Fibroblast of pulmonary artery (primary cell): ENCODE results near the gene ZRANB1.

Source experiments
- DNase-seq: peaks from one replicate; pipeline ENCODE4 v3.0.0-alpha.2; 2010; ENCODE audit warnings: low read depth
- H3K4me3 ChIP-seq: replicated peaks from 2 replicates; pipeline ENCODE4 v1.5.1; 2011; ENCODE audit warnings: low read depth, mild to moderate bottlenecking, control low read depth, low read length, moderate library complexity
- TF ChIP-seq, protein P1 (sequence below): IDR thresholded peaks from 2 replicates; pipeline ENCODE4 v1.5.1; 2011; ENCODE audit warnings: mild to moderate bottlenecking, control low read depth, low read length, inconsistent platforms; ENCODE audit errors: missing control alignments

The ZRANB1 gene

DNA sequence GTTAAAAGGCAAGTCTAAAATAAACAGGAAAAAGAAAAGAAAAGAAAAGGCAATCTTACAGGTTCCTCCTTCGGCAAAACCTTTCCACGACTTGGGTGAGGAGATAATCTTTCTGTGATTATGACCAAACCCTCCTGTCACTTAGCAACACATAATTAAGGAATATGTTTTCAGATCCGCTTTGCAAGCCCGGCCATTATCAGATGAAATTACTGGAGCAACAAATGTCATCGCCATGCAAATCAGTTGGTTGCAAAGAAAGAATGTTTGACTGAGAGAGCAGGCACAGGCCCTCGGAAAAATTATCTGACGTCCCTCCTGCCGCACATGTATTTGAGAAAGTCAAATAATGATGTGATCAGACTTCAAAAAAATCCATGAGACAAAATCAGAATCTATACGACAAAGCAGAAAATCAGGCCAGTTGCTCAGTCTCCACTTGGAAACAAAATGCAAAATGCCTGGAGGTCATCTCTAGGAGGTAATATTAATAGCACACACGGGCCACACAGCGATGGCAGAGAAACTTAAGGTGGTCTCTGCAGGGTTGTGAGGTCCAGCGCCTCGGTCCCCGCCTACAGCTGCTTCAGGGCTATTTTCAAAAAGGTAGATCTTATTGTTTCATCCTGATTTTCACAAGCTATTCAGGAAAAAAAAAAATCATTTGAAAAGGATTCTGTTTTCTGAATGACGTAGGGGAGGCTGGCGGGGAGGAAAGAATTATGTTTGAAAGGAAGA is 82.7 kb downstream of the ZRANB1 start:
- no peak overlapping the region for H3K4me3 ChIP-seq
- TF ChIP-seq, protein P1, sequence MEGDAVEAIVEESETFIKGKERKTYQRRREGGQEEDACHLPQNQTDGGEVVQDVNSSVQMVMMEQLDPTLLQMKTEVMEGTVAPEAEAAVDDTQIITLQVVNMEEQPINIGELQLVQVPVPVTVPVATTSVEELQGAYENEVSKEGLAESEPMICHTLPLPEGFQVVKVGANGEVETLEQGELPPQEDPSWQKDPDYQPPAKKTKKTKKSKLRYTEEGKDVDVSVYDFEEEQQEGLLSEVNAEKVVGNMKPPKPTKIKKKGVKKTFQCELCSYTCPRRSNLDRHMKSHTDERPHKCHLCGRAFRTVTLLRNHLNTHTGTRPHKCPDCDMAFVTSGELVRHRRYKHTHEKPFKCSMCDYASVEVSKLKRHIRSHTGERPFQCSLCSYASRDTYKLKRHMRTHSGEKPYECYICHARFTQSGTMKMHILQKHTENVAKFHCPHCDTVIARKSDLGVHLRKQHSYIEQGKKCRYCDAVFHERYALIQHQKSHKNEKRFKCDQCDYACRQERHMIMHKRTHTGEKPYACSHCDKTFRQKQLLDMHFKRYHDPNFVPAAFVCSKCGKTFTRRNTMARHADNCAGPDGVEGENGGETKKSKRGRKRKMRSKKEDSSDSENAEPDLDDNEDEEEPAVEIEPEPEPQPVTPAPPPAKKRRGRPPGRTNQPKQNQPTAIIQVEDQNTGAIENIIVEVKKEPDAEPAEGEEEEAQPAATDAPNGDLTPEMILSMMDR: no peak
- no peak for DNase-seq

DNA sequence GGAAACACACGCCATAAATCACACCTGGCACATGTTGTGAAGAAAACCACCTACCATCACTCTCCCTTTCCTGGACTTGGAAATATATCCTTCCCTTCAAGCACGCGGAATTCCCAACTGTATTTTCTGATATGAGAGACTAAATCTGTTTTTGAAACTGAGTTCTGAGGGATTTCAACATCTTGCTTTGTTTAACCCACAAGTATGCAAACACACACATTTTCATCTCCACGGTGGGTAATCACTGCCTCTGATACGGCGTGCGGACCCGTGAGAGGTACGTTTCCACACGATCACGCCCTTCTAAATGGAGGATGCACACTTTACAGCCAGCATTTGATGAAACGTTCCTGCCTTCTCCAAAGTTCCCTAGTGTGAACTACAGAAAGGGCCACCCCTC is 83.4 kb downstream of the ZRANB1 start:
- TF ChIP-seq, protein P1: no peak
- H3K4me3 ChIP-seq: no peak overlapping the region
- no peak for DNase-seq

DNA sequence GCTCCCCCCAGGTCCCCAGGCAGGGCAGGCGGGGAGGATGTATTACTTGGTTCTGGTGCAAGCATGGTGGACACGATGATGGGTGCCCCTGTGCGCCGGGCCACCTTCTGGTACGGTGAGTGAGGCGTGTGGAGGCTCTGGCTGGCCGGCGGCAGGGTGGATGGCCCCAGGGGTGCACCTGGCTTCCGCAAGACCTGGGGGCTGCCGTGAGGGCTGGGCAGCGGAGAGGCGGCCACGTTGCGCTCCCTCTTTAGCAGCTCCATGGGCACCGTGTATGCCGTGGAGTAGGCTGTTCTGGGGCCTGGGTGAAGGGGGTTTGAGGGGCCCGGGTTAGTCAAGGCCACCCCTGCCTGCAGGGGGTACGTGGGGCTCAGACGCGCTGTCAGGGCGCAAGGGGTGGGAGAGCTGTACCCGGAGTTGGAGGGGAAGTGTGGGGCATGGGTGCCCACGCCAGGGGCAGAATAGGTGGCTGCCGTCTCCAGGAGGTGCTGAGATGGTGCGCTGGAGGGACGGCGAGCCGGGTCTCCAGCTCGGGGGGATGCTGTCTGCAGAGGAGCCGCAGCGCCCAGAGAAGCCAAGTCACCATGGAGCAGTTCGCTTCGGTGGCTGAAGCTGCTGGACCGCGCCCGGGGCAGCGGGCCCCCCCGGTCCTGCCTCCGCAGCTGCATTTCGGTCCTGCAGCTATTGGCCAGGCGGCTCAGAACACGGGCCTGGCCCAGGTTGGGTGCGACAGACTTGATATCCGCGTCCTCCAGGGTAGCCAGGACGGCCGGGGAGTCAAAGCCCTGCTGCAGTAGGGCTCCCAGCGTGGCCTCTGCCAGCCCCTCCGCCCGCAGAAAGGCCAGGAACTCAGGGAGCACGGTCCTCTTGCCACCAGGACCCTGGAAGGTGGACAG is 84.4 kb downstream of the ZRANB1 start:
- no peak for DNase-seq
- H3K4me3 ChIP-seq: no peak overlapping the region
- TF ChIP-seq, protein P1: no peak

DNA sequence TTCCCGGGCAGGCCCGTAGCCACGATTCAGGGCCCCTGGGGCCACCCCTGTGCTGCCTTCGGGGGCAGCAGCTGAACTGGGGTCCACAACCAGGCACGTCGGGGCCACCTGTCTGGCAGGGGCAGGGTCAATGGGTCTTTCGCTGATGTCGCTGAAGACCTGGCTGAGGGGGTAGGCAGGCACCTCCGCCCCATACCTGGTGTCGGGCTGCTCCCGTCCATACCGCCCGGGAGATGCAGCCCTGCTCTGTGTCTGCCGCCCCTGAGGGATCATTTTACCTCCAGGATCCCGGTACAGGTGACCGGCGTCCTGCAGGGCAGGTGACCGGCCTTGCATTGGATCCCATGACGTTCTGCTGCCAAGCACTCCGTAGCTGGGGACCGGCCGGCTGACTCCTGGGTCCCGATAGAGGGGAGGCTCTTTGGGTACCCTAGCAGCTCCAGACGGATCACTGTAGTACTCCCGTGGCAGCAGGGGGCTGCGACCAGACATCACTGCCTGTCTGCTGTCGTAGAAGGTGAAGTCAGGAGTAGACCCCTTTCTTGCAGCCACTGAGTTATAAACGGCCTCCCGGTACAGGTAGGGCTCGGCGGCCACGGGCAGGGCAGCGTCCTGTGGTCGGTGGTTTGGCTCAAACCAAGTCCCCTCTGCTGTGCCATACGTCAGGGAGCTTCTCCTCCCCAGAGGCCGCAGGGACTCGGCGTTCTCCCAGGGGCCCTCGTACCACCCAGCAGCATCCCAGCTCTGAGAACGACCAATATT is 85.2 kb downstream of the ZRANB1 start:
- TF ChIP-seq, protein P1: no peak
- H3K4me3 ChIP-seq: no peak overlapping the region
- no peak for DNase-seq

DNA sequence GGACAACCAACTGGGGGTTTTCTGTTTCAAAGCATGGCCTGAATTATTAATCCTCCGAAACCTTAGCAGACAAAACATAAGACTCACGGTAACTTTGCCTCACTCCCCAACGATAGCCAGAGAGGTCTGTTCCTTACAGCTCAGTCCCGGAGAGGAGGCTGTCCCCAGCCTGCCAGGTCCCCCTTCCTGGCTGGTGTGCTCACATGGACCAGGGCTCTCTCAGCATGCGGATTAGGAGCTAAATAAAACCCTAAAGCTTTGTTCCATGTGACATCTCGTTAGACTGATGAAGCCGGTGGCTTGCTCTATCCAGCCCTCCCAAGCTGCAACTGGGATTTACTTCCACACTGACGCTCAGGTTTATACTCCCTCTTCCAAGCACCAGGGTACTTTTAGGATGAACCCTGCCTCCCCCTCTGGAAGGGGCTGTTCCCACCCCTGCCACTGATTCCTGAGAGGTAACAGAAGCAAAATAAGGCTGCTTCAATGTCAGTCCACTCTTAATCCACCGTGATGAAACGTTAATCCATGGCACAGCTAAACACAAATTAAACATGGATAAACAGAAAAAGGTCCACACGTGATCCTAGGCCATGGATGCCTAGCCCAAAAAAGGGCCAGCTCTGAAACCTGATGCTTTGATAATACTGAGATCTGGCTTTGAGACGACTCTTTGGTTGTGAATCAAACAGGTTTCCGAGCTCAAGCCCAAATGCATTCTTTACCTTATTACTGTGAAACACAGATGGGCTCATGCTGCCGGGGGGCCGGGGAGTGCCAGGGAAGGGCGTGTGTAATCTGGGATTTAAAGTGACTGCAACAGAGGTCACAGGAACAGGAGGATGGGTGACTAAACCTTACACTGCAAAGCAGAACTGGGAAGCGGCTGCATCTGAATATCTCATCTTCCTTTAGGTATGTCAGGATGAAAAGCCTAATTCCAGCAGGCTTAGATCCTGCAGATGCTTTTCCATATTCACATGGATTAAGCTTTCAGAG is 86.2 kb downstream of the ZRANB1 start:
- no peak overlapping the region for H3K4me3 ChIP-seq
- TF ChIP-seq, protein P1: no peak
- no peak for DNase-seq
